HepG2 (cell line): ENCODE measurements around the gene TNFAIP1. TPM values are rescaled to one million over a fixed set of nuclear protein-coding genes. Genes with fewer than 3 reads are reported as not detected.

Source experiments
- CREM ChIP-seq, 2 experiments: sonication (generic) in 1 of 2; formaldehyde crosslinking in 1 of 2; IDR thresholded peaks; 2 replicates each; pipeline versions ENCODE4 v1.4.0 to v1.6.1; 2016 to 2020; ENCODE audit warnings: antibody characterized with exemption in 1 of 2, mild to moderate bottlenecking in 1 of 2, missing genetic modification reagents in 1 of 2
- FLYWCH1 ChIP-seq: sonication (generic); formaldehyde crosslinking; IDR thresholded peaks from 2 replicates; pipeline ENCODE4 v1.8.1; 2023; ENCODE audit warnings: mild to moderate bottlenecking, missing genetic modification reagents
- GFI1 ChIP-seq: sonication (generic); formaldehyde crosslinking; IDR thresholded peaks from 2 replicates; pipeline ENCODE4 v1.5.0; 2020; ENCODE audit warnings: missing genetic modification reagents, mild to moderate bottlenecking, borderline replicate concordance
- PRPF4 ChIP-seq: fragments of 200-400 bp; formaldehyde crosslinking; IDR thresholded peaks from 2 replicates; pipeline ENCODE4 v1.6.1; 2016; ENCODE audit warnings: low read length, low read depth; ENCODE audit not compliant: poor library complexity, severe bottlenecking
- SIX4 ChIP-seq: sonication (generic); formaldehyde crosslinking; IDR thresholded peaks from 2 replicates; pipeline ENCODE4 v1.4.0; 2020; ENCODE audit warnings: missing genetic modification reagents
- SP140L ChIP-seq: sonication (generic); formaldehyde crosslinking; IDR thresholded peaks from 2 replicates; pipeline ENCODE4 v1.4.0; 2020; ENCODE audit warnings: missing genetic modification reagents, borderline replicate concordance
- TSC22D2 ChIP-seq: sonication (generic); formaldehyde crosslinking; IDR thresholded peaks from 2 replicates; pipeline ENCODE4 v1.5.1; 2020; ENCODE audit warnings: missing genetic modification reagents, mild to moderate bottlenecking, borderline replicate concordance
- ZBED4 ChIP-seq: sonication (generic); formaldehyde crosslinking; IDR thresholded peaks from 2 replicates; pipeline ENCODE4 v1.4.0; 2020; ENCODE audit warnings: missing genetic modification reagents, borderline replicate concordance
- ZBTB3 ChIP-seq: sonication (generic); formaldehyde crosslinking; IDR thresholded peaks from 2 replicates; pipeline ENCODE4 v1.4.0; 2020; ENCODE audit warnings: low read depth, mild to moderate bottlenecking, moderate library complexity, missing genetic modification reagents, borderline replicate concordance
- ZNF34 ChIP-seq: sonication (generic); formaldehyde crosslinking; IDR thresholded peaks from 2 replicates; pipeline ENCODE4 v1.4.0; 2020; ENCODE audit warnings: mild to moderate bottlenecking, missing genetic modification reagents, borderline replicate concordance
- ZNF484 ChIP-seq: sonication (generic); formaldehyde crosslinking; IDR thresholded peaks from 2 replicates; pipeline ENCODE4 v1.5.1; 2020; ENCODE audit warnings: mild to moderate bottlenecking, low read depth, missing genetic modification reagents, borderline replicate concordance
- ZNF567 ChIP-seq: sonication (generic); formaldehyde crosslinking; IDR thresholded peaks from 2 replicates; pipeline ENCODE4 v1.8.1; 2023; ENCODE audit warnings: mild to moderate bottlenecking, missing genetic modification reagents, borderline replicate concordance
- ZNF788 ChIP-seq: sonication (generic); formaldehyde crosslinking; IDR thresholded peaks from 2 replicates; pipeline ENCODE4 v1.5.0; 2020; ENCODE audit warnings: mild to moderate bottlenecking, missing genetic modification reagents, borderline replicate concordance
- polyA plus RNA-seq, 8 experiments: library from polyadenylated mRNA; depleted of rRNA in 3 of 8; stranded (reverse) in 7 of 8; unstranded in 1 of 8; fragments of >200 nt; fragmentation: Illumina TruSeq in 4 of 8; extraction: Trizol in 4 of 8; gene quantifications; 2 replicates each; pipeline versions ENCODE4 v1.2.1 to v1.2.3, GENCODE V29; 2011 to 2016; ENCODE audit warnings: low read depth in 4 of 8, missing spikeins in 1 of 8, mixed read lengths in 1 of 8; ENCODE audit not compliant: insufficient read depth in 1 of 8
- total RNA-seq, 5 experiments: library from RNA; depleted of rRNA; stranded (reverse); fragments of >200 nt; fragmentation: Illumina TruSeq; extraction: Trizol; gene quantifications; 2 replicates each; pipeline ENCODE4 v1.2.3, GENCODE V29; 2016; ENCODE audit warnings: low read depth in 1 of 5
- TF ChIP-seq, protein P1 (sequence below): IDR thresholded peaks from 2 replicates; pipeline ENCODE4 v1.6.1; 2016; ENCODE audit warnings: missing biosample characterization, missing genetic modification reagents, low read depth
- TF ChIP-seq, protein P2 (sequence below): sonication (generic); formaldehyde crosslinking; IDR thresholded peaks from 2 replicates; pipeline ENCODE4 v1.4.0; 2020; ENCODE audit warnings: mild to moderate bottlenecking, missing genetic modification reagents
- TF ChIP-seq, protein P3 (sequence below): sonication (generic); formaldehyde crosslinking; IDR thresholded peaks from 2 replicates; pipeline ENCODE4 v1.4.0; 2020; ENCODE audit warnings: missing genetic modification reagents
- TF ChIP-seq, protein P4 (sequence below): sonication (generic); formaldehyde crosslinking; IDR thresholded peaks from 2 replicates; pipeline ENCODE4 v1.4.0; 2020; ENCODE audit warnings: mild to moderate bottlenecking, missing genetic modification reagents

Gene TNFAIP1
- total and polyA plus RNA-seq, 2 of the 13 experiments (the other 11 are each of a cell fraction or from before 2014, with no cell fraction given), result 17.5 to 40.6 TPM

DNA sequence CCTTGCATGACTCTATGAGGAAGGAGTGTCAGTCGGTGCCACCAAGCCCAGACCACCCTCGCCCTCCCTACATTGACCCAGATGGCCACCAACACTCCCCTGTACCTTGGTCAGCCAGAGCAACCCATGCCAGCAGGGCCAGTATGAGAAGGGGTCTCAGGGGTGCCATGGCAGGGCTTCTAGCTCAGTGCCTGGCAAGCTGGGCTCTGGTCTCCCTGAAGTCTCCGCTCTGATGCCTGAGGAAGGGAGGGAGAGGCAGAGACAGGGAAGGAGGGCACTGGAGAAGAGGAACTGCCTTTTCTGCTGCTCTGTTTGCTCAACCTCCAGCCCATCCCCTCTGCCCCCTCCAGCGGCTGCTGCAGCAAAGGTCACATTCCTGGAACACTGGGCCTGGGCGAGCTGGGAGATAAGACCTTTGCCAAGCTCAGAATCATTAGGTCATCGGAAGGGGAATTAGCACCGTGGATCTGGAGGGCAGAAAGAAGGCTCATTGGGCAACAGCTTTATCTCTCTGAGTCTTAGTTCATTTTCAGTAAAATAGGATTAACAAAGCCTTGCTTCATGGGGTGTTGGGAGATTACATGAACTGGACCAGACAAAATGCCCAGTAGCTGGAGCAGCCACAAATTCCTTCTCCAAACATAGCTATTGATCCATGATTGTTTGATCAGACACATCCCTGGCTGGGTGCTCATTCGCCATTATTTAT lies 34.6 kb downstream of the TNFAIP1 start, which contains the start of gene VTN (continued):
- no peak for TF ChIP-seq ZNF484
- TF ChIP-seq, protein P1, sequence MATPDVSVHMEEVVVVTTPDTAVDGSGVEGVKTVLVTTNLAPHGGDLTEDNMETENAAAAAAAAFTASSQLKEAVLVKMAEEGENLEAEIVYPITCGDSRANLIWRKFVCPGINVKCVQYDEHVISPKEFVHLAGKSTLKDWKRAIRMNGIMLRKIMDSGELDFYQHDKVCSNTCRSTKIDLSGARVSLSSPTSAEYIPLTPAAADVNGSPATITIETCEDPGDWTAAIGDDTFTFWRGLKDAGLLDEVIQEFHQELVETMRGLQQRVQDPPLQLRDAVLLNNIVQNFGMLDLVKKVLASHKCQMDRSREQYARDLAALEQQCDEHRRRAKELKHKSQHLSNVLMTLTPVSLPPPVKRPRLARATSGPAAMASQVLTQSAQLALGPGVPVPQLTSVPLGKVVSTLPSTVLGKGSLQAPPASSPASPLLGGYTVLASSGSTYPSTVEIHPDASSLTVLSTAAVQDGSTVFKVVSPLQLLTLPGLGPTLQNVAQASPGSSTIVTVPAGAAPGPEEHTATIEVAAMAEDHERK, result no peak
- TF ChIP-seq, protein P2, sequence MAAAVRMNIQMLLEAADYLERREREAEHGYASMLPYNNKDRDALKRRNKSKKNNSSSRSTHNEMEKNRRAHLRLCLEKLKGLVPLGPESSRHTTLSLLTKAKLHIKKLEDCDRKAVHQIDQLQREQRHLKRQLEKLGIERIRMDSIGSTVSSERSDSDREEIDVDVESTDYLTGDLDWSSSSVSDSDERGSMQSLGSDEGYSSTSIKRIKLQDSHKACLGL (CRISPR knock-in tag), result 0 out of 2 replicates have a peak, but pooled peaks have one; percentile 14
- TF ChIP-seq ZNF567 (CRISPR knock-in tag), result 0 out of 2 replicates have a peak, but pooled peaks have one; percentile 27
- peak; percentile 90 for TF ChIP-seq CREM (IDR thresholded peaks at IDR 0.05)
- no peak for TF ChIP-seq CREM (CRISPR knock-in tag; IDR thresholded peaks at IDR 0.05)
- peak; percentile 86; the same call in 1 of the 2 replicates for TF ChIP-seq ZNF788 (CRISPR knock-in tag)
- no peak for TF ChIP-seq ZNF34 (CRISPR knock-in tag)
- peak; percentile 88; the same call in 1 of the 2 replicates for TF ChIP-seq ZBED4
- TF ChIP-seq SIX4 (CRISPR knock-in tag), result peak; percentile 68
- TF ChIP-seq SP140L (CRISPR knock-in tag), result 0 out of 2 replicates have a peak, but pooled peaks have one; percentile 67
- TF ChIP-seq, protein P3, sequence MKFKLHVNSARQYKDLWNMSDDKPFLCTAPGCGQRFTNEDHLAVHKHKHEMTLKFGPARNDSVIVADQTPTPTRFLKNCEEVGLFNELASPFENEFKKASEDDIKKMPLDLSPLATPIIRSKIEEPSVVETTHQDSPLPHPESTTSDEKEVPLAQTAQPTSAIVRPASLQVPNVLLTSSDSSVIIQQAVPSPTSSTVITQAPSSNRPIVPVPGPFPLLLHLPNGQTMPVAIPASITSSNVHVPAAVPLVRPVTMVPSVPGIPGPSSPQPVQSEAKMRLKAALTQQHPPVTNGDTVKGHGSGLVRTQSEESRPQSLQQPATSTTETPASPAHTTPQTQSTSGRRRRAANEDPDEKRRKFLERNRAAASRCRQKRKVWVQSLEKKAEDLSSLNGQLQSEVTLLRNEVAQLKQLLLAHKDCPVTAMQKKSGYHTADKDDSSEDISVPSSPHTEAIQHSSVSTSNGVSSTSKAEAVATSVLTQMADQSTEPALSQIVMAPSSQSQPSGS (CRISPR knock-in tag), result peak; percentile 98
- no peak for TF ChIP-seq TSC22D2 (CRISPR knock-in tag)
- no peak for TF ChIP-seq PRPF4
- TF ChIP-seq FLYWCH1 (CRISPR knock-in tag), result no peak
- TF ChIP-seq GFI1, result peak; percentile 93
- TF ChIP-seq, protein P4, sequence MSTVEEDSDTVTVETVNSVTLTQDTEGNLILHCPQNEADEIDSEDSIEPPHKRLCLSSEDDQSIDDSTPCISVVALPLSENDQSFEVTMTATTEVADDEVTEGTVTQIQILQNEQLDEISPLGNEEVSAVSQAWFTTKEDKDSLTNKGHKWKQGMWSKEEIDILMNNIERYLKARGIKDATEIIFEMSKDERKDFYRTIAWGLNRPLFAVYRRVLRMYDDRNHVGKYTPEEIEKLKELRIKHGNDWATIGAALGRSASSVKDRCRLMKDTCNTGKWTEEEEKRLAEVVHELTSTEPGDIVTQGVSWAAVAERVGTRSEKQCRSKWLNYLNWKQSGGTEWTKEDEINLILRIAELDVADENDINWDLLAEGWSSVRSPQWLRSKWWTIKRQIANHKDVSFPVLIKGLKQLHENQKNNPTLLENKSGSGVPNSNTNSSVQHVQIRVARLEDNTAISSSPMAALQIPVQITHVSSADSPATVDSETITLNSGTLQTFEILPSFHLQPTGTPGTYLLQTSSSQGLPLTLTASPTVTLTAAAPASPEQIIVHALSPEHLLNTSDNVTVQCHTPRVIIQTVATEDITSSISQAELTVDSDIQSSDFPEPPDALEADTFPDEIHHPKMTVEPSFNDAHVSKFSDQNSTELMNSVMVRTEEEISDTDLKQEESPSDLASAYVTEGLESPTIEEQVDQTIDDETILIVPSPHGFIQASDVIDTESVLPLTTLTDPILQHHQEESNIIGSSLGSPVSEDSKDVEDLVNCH (CRISPR knock-in tag), result no peak
- TF ChIP-seq ZBTB3 (CRISPR knock-in tag), result peak; percentile 93
